Measurements from ENCODE around the gene TRIP10. TPM values are rescaled to one million over a fixed set of nuclear protein-coding genes. Genes with fewer than 3 reads are reported as not detected.

The TRIP10 gene
- total and polyA plus RNA-seq, 2 of the 13 experiments (the other 11 are each of a cell fraction or from before 2014, with no cell fraction given), result 32.5 to 33.2 TPM

DNA sequence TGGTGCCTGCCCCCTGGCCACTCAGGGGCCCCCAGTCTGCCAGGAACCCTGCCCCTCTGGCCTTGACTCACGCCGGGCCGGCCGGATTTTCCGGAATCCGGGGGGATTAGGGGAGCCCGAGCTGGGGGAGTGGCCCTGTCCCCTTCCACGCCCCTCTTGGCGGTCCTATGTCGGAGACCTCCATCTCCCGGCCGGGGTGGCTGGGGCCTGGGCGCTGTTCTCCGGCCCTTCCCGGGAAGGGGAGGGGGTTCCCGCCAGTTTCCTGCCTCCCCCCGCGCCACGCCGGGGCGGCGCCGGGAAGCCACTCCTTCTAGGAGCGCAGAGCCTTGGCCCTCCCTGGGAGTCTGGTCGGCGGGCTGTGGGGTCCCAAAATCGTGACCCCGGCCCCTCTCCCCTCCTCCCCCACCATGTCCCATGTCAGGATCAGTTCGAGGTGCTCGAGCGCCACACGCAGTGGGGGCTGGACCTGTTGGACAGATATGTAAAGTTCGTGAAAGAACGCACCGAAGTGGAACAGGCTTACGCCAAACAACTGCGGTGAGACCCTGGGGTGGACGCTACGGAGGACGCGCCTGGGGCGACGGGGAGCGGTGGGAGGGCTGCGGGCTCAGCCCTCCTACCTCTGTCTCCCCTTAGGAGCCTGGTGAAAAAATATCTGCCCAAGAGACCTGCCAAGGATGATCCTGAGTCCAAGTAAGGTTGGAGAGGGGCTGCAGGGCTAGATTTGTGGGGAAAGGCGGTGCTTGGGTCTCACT lies 1.3 kb downstream of the TRIP10 start (continued):
- no peak for TF ChIP-seq UBTF (CRISPR knock-in tag; IDR thresholded peaks at IDR 0.05)
- no peak for TF ChIP-seq IRX3 (CRISPR knock-in tag; IDR thresholded peaks at IDR 0.05; ENCODE audit: borderline replicate concordance, low read depth)
- TF ChIP-seq GABPA (IDR thresholded peaks at IDR 0.05; ENCODE audit: low read depth, low read length), result peak; percentile 50
- peak; percentile 54; the same call in 1 of the 2 replicates for TF ChIP-seq GABPA (CRISPR knock-in tag; IDR thresholded peaks at IDR 0.05; ENCODE audit: low read depth)
- TF ChIP-seq ZNF761 (CRISPR knock-in tag; conservative IDR thresholded peaks at IDR 0.05), result no peak
- no peak for TF ChIP-seq SAFB2 (CRISPR knock-in tag; IDR thresholded peaks at IDR 0.05; ENCODE audit: borderline replicate concordance, low read depth)
- TF ChIP-seq, protein P1, sequence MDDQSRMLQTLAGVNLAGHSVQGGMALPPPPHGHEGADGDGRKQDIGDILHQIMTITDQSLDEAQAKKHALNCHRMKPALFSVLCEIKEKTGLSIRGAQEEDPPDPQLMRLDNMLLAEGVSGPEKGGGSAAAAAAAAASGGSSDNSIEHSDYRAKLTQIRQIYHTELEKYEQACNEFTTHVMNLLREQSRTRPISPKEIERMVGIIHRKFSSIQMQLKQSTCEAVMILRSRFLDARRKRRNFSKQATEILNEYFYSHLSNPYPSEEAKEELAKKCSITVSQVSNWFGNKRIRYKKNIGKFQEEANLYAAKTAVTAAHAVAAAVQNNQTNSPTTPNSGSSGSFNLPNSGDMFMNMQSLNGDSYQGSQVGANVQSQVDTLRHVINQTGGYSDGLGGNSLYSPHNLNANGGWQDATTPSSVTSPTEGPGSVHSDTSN (CRISPR knock-in tag; IDR thresholded peaks at IDR 0.05; ENCODE audit: borderline replicate concordance), result no peak
- no peak for TF ChIP-seq KIAA2018 (CRISPR knock-in tag; IDR thresholded peaks at IDR 0.05; ENCODE audit: borderline replicate concordance)
- TF ChIP-seq ZNF577 (CRISPR knock-in tag; IDR thresholded peaks at IDR 0.05; ENCODE audit: borderline replicate concordance, low read depth), result no peak
- TF ChIP-seq, protein P2, sequence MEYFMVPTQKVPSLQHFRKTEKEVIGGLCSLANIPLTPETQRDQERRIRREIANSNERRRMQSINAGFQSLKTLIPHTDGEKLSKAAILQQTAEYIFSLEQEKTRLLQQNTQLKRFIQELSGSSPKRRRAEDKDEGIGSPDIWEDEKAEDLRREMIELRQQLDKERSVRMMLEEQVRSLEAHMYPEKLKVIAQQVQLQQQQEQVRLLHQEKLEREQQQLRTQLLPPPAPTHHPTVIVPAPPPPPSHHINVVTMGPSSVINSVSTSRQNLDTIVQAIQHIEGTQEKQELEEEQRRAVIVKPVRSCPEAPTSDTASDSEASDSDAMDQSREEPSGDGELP (IDR thresholded peaks at IDR 0.05; ENCODE audit: borderline replicate concordance, low read depth), result no peak
- TF ChIP-seq ZBTB20 (CRISPR knock-in tag; IDR thresholded peaks at IDR 0.05; ENCODE audit: borderline replicate concordance, low read depth), result no peak; the same call in 1 of the 2 replicates
- TF ChIP-seq IRF1 (CRISPR knock-in tag; IDR thresholded peaks at IDR 0.05; ENCODE audit: low read depth), result no peak
- TF ChIP-seq MTA1 (CRISPR knock-in tag; IDR thresholded peaks at IDR 0.05; ENCODE audit: borderline replicate concordance), result no peak
- no peak for TF ChIP-seq ZNF180 (CRISPR knock-in tag; IDR thresholded peaks at IDR 0.05; ENCODE audit: borderline replicate concordance, low read depth)

Measured in HepG2 (cell line).